Measurements from ENCODE around the gene TRIO.

TRIO gene

GRCh38 chr5:14426521-14426920 is 283.4 kb downstream of the TRIO start:
- DNase-seq = no peak
- no peak overlapping the region for H3K4me3 ChIP-seq
- intact Hi-C loops (cut with DNase I; ENCODE audit: low total_unique reads) = no loop called here
- H3K27ac ChIP-seq = no peak overlapping the region
- H3K27me3 ChIP-seq = no peaks in the 10 kb centered on the region
- no peak for TF ChIP-seq CTCF (IDR thresholded peaks at IDR 0.05)
- H3K4me1 ChIP-seq = peaks cover 0 to 4% (median 0%) of the 10 kb centered on the region in 4 donors
- peaks cover 8 to 47% (median 35%) of the 10 kb centered on the region in 3 donors for H3K36me3 ChIP-seq
- H3K9me3 ChIP-seq = no peaks in the 10 kb centered on the region

GRCh38 chr5:14428302-14429081 is 285.4 kb downstream of the TRIO start:
- Histone ChIP-seq H3K27ac (peak overlapping the region in 1 of 2 donors; percentile 28), H3K4me3 (no peak overlapping the region), H3K4me1 (peaks cover 0 to 6% (median 2%) of the 10 kb centered on the region in 4 donors), H3K27me3 (no peaks in the 10 kb centered on the region), H3K9me3 (no peaks in the 10 kb centered on the region), H3K36me3 (peaks cover 0 to 39% (median 17%) of the 10 kb centered on the region in 3 donors)
- intact Hi-C loops (cut with DNase I; ENCODE audit: low total_unique reads) = no loop called here
- DNase-seq = no peak
- TF ChIP-seq CTCF (IDR thresholded peaks at IDR 0.05) = no peak

GRCh38 chr5:14429101-14430050 is 286.2 kb downstream of the TRIO start:
- Histone ChIP-seq H3K4me3 (no peak overlapping the region), H3K9me3 (no peaks in the 10 kb centered on the region), H3K27me3 (no peaks in the 10 kb centered on the region), H3K4me1 (peaks cover 0 to 6% (median 2%) of the 10 kb centered on the region in 4 donors), H3K36me3 (peaks cover 0 to 37% (median 17%) of the 10 kb centered on the region in 3 donors), H3K27ac (peak overlapping the region in 1 of 2 donors; percentile 28)
- TF ChIP-seq CTCF (IDR thresholded peaks at IDR 0.05) = no peak
- intact Hi-C loops (cut with DNase I; ENCODE audit: low total_unique reads) = no loop called here
- no peak for DNase-seq

GRCh38 chr5:14431534-14431933 is 288.4 kb downstream of the TRIO start:
- H3K9me3 ChIP-seq = no peaks in the 10 kb centered on the region
- H3K36me3 ChIP-seq = peaks cover 0 to 27% (median 10%) of the 10 kb centered on the region in 3 donors
- no peak for TF ChIP-seq CTCF (IDR thresholded peaks at IDR 0.05)
- H3K27ac ChIP-seq = no peak overlapping the region
- H3K27me3 ChIP-seq = no peaks in the 10 kb centered on the region
- DNase-seq = no peak
- intact Hi-C loops (cut with DNase I; ENCODE audit: low total_unique reads) = no loop called here
- H3K4me3 ChIP-seq = no peak overlapping the region
- peaks cover 0 to 6% (median 2%) of the 10 kb centered on the region in 4 donors for H3K4me1 ChIP-seq

- H3K27ac ChIP-seq = no peak overlapping the region
- no peak for TF ChIP-seq CTCF (IDR thresholded peaks at IDR 0.05)
- peaks cover 0 to 6% (median 2%) of the 10 kb centered on the region in 4 donors for H3K4me1 ChIP-seq
- intact Hi-C loops (cut with DNase I; ENCODE audit: low total_unique reads) = no loop called here
- no peaks in the 10 kb centered on the region for H3K27me3 ChIP-seq
- no peak for DNase-seq
- H3K9me3 ChIP-seq = no peaks in the 10 kb centered on the region
- peaks cover 0 to 16% (median 0%) of the 10 kb centered on the region in 3 donors for H3K36me3 ChIP-seq
- no peak overlapping the region for H3K4me3 ChIP-seq
Observed at GRCh38 chr5:14432931-14433589, 289.9 kb downstream of the TRIO start.
